ENCODE data around the gene HIVEP1.
"Not testable (repeated sequence)": the region's sequence is repeated elsewhere in the genome, so short reads cannot be mapped to it uniquely, and the experiment has no call there.

Gene HIVEP1

GRCh38 chr6:12126051-12126450 lies 113.9 kb downstream of the HIVEP1 start:
- DNase-seq, result no peak

GRCh38 chr6:12129523-12129922 lies 117.4 kb downstream of the HIVEP1 start:
- no peak for DNase-seq

DNA sequence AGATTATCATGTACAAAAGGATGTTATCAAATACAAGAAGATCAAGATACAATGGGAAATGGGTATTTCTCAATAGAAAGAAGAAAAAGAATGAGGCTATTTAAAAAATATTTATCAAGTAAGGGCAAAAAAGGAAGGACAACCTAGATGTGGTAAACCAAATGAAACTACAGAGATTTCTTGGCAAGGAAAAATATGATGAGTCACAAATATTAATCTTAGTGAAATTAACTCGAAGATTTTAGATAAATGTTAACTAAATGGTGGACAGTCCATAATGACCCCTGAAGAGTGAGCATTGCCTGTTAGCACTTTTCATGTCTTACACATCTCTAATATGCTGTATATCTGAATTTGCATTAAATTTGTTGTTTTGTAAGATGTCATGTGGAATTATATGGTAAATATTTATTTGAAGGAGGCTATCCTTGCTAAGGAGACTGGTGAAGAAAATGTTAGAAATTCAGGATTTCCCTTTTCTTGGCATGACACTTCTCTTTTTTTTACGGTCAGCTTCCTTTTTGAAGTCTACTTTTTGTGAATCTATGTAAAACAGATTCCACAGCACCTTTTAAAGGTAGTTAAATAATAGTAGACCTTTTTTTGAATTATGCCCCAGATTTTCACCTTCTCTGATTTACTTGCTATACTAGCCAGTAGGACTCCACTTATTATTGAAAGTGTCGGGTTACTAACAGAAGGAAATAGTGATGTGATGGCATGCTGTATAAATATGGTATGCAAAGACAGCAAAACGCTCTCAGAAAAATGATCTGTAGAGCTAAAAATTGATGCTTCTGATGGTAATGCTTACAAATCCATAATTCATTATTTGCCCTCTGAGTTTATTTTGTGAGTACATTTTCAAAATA lies 120.5 kb downstream of the HIVEP1 start:
- no peak for DNase-seq

DNA sequence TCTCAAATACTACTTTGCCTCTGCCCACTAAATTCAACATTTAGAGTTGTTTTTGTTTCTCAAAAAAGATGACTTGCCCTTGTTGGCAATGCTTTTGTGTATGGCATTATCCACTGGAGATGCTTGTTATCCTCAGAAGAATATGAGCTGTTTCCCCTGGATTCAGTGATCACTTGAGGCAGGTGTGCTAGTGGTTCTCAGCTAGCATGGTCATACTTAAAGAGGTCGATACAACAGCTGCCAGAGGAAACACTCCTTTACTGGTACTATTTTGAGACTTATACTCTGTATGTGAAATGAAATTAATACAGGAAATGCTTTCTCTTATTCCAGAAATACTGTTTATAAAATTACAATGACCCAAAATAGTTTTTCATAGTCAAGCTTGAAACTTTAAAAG lies 122.5 kb downstream of the HIVEP1 start:
- DNase-seq, result no peak

GRCh38 chr6:12134991-12135390 lies 122.9 kb downstream of the HIVEP1 start:
- DNase-seq, result no peak

GRCh38 chr6:12136905-12137304 lies 124.8 kb downstream of the HIVEP1 start:
- no peak for DNase-seq

GRCh38 chr6:12137480-12137879 lies 125.4 kb downstream of the HIVEP1 start:
- no peak for DNase-seq

DNA sequence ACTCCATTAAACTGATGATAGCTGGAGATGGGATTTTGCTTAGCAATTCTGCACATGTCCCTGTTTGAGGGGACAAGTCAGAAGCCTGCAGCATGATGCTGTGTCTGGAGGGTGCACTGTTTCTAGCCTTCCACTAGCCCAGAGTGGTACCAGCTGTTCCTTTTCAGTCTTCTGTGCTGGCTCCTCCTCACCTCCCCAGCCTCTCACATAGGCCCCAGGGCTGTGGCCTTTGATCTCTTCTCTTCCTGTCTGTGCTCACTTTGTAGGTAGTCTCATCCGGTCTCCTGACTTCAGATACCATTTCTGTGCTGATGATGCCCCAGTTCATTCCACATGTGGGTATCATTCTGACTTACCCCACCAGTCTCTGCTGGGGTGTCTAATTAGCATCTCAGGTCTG lies 126.3 kb downstream of the HIVEP1 start:
- DNase-seq, result no peak

DNA sequence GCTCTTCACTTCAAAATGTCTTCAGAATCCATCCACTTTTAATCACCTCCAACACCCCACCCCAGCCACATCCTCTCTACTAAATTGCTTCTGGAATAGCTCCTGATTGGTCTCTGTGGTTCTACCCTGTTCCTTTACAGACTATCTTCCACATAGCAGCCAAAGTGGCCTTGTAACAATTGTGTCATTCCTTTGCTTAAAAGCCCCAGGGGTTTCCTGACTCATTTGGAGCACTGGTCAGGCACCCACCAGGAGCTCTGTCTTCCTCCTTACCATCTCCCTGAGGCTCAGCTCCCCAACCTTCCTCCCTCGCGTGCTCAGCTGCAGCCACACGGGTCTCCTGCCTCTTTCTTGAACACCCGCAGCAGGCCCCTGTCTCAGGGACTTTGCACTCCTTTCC lies 126.8 kb downstream of the HIVEP1 start:
- no peak for DNase-seq

- no peak for DNase-seq
These were observed 135.6 kb downstream of the HIVEP1 start for GRCh38 chr6:12147557-12148316.

DNA sequence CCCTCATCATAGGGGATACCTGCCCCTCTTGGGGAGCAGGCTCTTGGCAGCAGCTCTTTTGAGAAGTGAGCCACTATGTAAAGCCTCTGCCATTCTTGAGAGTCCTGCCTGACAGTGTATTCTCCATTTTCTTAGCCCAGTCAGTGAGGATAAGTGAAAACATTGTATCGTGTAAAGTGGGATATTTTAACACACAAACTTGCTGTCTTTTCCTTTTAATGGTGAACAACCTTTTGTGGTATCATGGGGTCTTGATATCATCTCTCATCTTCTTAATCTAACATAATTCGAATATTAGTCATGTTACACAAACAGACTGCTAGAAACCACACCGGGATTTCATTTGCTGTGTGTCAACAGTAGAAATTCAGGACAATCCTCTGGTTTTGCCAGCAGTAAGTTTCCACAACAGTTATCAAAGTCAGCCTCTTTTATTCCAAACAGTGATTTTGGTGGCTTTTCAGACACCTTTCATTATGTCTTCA lies 136.2 kb downstream of the HIVEP1 start:
- no peak for DNase-seq

- DNase-seq, result no peak
These were observed 136.7 kb downstream of the HIVEP1 start for GRCh38 chr6:12148841-12149240.

GRCh38 chr6:12149944-12150510 lies 137.9 kb downstream of the HIVEP1 start:
- DNase-seq, result no peak

- no peak for DNase-seq
These were observed 138.8 kb downstream of the HIVEP1 start for GRCh38 chr6:12150812-12151432.

GRCh38 chr6:12151433-12151820 lies 139.3 kb downstream of the HIVEP1 start:
- no peak for DNase-seq

DNA sequence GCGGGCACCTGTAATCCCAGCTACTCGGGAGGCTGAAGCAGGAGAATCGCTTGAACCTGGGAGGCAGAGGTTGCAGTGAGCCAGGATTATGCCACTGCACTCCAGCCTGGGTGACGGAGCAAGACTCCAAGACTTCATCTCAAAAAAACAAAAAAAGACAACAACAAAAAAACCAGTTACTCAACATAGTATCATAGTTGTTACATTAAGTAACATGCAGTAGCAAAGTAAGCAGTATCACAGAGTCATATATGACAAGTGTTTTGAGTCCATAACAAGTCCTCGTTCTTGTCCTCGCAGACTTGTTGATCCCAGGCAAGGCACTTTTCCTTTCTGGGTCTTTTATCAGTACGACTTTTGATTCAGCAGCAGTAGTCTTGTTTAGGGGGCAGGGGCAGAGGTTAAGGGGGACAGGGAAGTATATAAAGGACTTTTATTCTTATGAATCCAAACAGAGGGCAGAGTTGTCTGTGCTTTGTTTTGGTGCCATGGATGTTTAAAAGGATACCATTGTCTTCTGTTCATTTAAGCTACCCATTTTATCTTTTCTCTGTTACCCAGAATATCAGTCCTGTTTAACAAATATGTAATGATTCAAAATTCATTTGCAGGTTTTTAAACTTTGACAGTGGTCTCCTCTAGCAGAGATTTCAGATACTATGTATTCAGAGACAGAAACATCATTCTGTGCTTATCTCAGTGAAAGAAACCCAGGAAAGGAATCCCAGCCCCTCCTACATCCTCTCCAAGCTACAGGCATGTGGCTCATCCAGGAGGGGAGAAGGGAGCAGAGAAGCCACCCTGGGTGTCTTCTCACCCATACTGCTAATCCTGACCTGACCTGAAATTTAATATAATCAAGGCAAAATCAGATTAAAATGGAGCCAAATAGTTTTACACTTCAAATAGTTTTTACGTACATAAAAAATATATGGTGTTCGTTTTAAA lies 140.2 kb downstream of the HIVEP1 start:
- DNase-seq, result no peak

DNA sequence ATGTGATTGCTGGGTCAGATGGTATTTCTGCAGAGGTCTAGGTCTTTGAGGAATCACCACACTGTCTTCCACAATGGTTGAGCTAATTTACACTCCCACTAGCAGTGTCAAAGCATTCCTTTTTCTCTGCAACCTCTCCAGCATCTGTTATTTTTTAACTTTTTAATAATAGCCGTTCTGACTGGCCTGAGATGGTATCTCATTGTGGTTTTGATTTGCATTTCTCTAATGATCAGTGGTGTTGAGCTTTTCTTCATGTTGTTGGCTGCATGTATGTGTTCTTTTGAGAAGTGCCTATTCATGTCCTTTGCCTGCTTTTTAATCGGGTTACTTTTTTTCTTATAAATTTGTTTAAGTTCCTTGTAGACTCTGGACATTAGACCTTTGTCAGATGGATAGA lies 143.7 kb downstream of the HIVEP1 start:
- DNase-seq, result not testable (repeated sequence)

GRCh38 chr6:12158686-12159415 lies 146.7 kb downstream of the HIVEP1 start:
- DNase-seq, result no peak

- DNase-seq, result no peak
These were observed 148.2 kb downstream of the HIVEP1 start for GRCh38 chr6:12160326-12160725.

DNA sequence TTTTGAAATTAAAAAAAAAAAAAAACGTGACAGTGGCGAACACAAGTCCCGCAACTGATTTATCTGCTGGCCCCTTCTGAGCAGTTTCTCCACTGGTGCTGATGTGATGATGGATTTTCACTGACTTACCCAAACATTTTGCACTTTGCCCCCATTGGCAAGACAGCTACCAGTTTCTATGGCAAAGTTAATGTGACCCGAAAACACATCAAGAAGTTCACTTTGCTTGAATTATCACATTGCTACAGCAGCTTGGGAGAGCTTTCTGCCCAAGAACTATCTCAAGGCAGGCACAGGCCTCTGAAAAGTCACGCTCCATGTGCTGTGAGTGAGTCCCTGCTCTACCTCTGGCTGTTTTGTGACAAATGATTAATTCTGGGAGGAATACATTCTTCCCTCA lies 150.1 kb downstream of the HIVEP1 start:
- no peak for DNase-seq

- DNase-seq, result no peak
These were observed 151.0 kb downstream of the HIVEP1 start for GRCh38 chr6:12163149-12163548.
